Stimulated activated CD4-positive, alpha-beta T cell treated with anti-CD3 and anti-CD28 coated beads, Interleukin-12 subunit alpha, Interleukin-12 subunit beta, amount 100 ng/mL, for 24 hours (primary cell): ENCODE measurements around the gene LYL1.

ENCODE experiments used
- DNase-seq, 2 experiments: peaks; one replicate each; pipeline ENCODE4 v3.0.0-alpha.2; 2020; ENCODE audit warnings: low read depth in 2 of 2

The LYL1 gene

DNA sequence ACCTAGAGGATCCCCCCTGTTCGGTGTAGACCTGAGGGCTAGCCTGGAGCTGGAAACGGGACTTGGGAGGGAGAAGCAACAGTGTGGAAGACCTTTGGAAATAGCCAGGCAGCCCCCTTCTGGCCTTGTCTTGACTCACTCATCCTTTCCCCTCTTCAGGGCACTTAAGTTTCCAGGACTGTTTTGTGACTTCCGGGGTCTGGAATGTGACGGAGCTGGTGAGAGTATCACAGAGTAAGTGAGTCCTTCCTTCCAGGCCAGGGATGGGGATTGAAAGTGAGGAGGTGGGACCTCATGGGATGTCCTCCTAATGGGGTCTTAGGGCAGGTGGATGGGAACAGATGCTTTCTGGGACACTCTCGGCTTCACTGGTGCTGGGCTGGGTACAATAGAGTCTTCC lies 29.4 kb downstream of the LYL1 start:
- no peak for DNase-seq

DNA sequence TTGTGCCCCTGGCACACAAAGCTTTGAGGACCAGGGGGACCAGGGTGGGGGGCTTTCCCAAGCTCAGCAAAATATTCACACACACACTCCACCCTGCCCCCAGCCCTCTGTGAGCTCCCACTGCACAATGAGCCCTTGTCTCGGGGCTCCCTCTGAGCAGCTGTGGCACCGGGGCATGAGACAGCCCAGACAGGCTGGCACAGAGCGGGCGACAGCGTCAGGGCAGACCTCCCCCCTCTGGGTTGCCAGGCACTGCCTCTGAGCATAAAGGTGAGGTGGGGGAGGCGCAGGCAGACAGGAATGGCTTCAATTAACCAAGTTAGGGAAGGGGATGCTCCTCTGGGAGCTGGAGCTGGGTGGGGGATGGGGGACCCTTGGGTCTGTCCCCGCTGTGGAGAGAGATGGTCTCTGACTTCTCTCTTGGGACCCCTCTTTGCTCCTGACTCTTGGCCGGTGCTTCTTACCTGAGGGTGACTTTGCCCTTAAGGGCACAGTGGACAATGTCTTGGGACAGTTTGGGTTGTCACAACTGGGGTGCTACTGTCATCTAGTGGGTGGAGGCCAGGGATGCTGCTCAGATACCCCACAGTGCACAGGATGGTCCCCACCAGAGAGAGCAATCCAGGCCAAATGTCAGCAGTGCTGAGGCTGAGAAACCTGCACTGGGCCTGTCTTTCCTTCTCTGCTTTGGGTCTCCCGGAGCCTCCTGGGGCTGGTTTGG lies 30.3 kb downstream of the LYL1 start:
- no peak for DNase-seq

DNA sequence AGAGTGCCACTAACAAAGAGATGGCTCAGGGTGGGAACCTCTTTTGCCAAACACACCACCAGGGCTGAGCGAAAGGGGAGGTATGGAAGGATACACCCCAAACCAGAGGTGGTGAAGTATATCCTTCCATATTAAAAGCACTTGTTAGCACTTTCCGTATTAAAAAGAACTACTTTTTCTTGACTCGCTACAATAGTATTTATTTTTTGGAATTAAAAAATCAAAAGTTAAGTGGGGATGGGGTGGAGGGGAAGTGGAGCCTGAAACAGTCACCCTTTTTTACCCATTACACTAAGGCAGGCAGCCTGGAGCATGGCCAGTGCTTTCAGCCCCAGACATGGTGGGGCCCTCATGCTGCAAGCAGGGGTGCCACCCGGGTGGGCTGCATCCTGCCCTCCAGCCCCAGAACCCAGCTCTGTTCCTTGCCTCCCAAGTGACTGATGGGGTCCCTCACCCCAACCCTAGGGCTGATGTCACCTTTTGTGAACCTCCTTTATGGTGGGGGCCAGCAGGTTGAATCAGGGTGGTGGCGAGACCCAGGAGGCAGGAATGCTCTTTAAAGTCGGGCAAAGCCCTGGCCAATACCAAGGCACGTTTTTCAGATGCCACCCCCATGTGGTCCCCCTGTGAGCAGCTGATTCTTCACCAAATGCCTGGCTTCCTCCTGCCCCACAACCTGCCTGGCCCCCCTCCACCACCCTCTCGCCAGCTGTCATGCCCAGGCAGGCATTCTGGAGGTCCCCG lies 31.0 kb downstream of the LYL1 start:
- no peak for DNase-seq

DNA sequence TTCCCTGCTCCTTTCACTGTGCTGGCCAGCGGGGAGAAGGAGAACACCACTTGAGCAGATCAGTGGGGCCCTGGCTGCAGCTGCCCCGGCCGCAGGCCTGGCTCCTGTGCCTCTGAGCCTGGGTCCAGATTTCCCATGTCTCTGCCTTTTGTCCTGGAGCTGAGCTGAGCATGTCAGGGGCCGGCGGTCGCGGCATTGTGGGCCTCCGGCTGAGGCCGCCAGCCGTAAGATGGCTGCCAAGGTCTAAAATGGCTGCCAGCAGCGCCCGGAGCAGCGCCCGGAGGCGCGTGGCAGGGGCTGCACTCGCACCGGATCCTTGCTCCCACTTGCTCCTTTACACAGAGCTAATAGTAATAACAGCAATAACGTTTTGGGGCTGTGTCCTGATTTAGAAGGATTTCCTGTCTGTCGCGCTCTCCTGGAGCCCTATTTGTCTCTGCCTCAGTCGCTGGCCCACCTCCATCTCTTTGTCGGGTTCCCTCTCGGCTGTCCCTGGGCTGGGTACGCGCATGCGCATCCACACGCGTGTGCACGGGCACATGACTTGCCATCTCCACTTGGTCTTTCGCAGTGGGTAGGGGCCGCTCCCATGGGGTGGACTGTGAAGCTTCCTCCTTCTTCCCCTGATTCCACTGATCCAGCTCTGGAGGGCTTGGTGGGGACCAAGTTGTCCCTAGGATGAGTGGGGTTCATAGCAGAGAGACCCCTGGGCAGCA lies 32.1 kb downstream of the LYL1 start:
- no peak for DNase-seq

DNA sequence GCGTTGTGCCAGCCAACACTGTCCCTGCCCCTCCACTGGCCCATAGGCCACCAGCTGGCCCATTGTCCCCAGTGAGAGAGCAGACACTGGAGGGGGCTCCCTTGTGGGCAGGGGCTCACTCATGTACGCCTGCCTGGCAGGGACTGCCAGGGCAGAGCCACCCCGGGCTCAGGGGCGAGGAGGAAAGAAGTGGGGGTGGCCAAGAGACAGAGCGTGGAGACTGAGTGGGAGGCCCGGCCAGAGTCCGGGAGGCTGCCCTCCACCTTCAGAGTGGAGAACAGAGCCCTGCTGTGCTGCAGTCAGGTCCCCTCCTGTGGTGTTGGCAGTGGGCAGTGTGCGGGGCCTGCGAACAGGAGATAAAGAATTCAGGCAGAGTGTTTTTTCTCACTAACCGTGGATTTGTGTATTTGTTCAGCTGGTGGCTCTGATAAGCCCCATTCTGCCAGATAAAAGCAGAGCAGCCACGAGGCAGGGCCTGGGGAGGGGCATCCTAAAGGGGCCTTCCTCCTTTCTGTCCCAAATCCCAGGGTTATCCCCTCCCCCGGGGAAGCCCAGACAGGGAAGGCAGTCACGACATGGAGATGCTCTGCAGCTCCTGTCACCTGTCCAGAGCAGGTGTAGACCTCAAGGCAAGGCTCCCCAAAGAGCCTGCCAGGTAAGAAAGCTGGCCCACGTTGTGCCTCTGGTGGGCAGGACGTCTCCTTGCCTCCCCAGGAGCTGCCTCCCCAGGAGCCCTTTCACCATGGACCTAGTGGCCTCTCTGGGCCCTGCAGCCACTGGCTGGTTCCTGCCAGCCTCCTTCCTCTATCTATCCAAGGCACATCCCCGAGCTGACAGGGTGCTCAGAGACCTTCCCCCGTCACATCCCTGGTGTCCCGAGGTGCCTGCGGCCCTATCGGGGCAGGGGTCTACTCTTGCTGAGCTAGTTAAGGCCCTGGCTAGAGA lies 33.0 kb downstream of the LYL1 start:
- no peak for DNase-seq

DNA sequence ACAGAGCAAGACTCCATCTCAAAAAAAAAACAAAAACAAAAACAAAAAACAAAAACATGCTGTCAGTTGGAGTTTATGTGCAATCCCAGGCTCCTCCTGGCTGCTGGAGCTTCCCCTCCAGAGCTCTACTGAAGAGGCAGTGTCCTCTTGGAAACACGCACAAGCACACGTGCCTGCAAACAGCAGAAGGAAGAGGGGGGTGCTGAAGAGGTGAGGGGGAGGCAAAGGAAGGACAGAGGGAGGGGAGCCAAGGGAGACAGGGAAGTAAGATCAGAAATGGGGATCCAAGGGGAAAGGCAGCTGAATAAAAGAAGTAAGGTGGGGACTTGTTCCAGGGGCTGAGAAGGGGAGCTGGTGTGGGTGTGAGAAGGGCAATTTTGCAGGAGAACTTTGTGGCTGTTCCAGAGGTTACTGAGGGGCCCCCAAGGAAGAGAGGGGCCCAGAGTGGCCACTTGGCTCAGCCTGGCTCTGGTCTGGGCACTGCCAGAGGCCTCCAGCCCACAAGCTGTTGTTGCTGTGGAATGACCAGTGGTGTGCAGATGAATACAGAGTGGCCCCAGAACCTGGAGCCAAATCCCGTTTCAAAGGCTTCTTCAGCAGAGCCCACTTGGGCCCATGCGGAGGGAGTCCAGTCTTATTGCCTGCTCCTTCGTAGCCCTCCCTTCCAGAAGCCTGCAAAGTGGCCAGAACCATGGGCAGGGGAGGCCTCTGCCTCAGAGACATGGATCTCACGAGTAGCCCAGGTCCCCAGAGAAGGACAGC lies 34.4 kb downstream of the LYL1 start:
- DNase-seq, result no peak

DNA sequence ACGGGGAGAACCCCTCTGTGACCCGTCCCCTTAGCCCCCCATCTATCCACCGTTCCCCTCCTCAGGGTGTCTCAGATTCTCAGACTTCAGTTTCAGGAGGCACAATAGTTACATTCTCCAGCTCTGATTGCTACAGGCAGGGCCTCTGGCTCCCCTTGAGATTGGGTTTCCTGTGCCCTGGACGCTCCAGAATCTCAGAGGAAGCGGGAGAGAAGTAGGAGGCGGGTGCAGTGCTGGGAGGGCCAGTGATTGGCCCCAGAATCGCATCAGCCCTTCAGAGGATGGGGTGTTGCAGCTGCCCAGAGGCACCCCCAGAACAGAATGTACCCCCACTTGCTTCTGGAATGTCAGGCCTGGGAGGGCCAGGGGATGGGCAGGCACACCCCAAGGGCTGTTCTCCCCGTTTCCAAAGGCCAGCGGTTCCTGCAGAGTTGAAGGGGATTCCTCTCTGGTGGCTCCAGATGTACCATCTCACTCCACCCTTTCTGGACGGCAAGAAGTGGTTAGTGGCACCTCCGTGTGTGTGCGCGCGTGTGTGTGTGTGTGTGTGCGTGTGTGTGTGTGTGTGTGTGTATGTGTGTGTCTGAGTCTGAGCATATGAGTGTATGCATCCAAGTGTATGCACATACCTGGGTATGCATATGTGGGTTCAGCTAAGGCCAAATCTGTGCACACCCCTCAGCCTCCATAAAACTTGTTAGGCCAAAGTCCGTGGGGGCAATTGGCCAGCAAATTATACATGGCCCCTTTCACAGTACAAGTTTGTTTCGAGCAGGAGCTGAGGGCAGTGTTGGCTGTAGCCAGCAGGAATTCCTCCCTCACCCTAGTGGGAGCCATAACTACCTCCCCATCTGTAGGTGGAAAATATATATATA lies 35.5 kb downstream of the LYL1 start:
- no peak for DNase-seq

DNA sequence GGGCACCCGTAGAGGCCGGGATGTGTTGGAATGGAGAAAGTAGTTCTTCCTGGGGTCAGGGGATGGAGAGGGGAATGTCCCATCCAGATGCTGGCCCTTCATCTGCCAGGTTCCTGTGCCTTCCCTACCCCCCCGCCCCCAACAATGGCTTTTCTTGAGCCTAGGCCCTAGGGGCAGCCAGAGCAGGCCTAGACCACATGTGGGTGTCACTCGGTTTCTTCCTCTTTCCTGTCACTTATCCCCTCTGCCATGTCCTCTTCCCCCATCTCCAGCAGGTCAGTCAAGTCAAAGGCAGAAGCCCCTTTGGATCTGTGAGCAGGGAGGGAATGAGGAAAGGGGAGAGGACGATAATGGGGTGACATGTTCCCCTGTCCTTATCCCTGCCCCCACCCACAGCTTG lies 36.4 kb downstream of the LYL1 start:
- no peak for DNase-seq

DNA sequence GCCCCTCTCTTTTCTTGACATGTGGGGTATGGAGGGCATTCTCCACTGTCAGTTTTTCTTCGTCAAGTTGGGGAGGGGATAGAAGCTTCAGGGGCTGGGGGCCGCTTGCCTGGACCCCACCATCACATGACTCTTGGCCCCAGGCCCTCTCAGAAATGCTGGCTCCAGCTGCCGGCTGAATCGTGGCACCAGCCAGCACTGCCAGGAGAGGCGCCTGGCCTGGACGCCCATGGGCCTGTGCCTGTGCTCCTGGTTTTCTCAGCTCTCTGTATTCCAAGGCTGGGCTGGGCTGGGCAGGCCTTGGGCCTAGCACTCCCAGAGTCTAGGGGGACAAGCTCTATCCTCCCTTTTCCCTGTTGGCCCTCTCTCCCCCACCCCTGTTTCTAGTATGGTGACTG lies 38.6 kb downstream of the LYL1 start:
- DNase-seq, result no peak

DNA sequence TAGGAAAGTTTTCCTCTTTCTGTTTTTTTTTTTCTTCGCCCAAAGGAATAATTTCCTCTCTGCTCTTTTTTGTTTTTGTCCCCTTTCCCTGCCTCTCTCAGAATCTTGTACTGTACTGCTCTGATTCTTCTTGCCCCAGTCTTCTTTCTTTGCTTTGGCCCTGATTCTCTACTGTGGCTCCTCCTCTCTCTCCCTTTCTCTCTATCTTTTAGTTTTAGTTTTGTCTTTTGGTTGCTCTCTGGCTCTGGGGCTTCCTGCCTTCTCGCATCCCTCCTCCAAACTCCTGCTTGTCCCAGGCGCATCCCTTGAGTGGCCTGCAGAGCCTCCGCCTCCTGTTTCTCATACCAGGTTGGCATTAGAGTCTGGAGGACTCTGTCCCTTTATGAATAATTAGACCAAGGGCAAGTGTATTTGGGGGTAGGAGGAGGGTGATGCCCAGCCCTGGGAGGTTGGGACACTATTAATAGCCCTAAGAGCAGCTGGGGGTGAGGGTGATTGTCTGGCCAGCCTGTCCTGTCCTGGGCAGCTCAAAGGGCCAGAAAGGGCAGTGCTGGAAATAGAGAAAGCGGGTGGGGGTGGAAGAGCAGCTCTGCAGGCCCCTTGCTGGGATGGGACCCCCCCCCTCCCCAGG lies 39.1 kb downstream of the LYL1 start:
- no peak for DNase-seq

DNA sequence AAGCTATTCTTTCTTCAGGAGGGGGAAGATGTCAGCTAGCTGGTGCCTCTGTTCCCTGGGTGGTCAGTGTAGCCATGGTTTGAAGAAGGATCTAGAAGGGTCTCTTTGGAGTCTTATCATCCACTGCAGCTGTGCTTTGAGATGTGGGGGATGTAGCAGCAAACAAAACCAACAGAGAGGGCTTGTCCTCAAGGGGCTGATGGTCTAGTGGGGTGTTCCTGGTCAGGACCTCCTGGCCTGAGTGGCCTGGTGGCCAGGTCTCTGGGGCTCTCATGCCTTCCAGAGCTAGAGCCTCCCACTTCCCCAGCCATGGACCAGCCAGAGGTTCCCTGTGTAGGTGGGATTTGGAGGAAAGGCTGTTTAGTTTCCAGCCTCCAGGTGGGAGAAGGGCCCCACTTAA lies 40.3 kb downstream of the LYL1 start:
- DNase-seq, result no peak

DNA sequence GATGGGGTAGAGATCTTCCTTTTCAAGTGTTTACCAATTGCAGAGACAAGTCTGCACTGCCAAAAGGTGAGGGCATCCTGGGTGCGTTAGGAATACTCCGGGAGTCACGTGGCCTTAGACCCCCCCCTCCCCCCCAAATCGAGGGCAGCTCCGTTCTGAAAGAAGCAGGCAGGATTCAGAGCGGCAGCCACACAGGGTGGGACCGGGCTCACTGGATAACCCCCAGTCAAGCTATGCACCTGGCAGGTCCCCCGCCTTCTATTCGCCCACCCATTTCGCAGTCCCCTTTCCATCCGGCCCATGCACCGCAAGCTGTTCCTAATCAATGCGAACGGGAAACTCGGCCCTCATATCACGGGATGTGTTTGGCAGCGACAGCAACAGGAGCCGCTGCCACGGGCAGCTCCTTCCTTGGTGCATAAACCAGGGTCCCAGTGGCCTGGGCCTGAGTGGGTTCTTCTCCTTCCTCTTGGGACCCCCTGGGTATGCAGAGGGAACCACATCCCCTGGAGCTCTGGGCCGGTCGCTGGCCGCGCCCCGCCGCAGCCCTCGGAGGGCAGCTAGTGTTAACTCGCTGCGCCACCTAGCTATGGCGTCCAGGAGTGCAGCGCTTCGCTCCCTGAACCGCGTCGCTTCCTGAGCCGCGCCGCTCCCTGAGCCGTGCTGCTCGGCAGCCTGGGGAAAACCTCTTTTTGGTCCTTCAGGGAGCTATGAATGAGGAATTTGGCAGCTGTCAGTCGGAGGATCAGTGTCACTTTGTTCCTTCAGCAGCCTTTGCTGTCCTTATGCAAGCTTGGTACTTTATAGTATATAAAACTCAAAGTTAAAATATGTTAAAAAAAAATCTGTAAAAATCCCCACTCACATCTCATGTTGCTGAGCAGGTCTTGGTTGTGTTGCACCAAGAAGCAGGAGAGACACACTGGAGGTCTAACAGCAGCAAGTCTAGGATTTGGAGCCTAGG lies 41.4 kb downstream of the LYL1 start:
- DNase-seq, result peak; percentile 48 to 80

DNA sequence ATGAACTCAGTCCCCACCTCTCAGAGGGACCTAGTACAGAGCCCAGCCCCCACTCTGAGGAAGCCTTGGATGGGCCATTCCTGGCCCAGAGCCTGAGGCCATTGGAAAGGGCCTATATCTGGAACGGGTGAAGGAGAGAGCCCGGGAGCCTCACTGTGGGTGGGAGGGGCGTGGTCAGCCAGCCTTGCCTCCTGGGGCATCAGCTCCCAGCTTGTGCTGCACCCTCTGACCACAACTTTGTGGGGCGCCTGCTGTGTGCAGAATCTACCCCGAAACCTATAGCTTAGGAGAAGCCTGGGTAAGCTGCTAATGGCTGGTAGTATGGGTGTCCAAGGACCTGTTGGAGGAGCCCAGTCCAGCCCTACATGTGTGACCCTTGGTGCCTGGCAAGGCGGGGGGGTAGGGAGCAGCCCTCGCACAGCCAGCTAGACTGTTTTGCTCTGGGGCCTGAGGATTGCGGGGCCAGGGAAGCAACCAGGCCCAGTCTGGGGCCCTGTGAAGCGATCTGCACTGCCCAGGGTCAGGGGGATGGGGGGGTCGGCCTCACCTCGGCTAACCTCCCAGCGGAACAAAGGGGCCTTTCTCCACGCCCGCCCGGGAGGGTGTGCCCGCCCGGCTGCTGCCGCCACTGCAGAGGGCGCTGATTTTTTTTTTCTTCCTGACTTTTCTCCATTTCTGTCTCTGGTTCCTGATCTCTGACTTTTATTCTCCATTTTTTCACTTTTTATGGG lies 42.3 kb downstream of the LYL1 start:
- DNase-seq, result no peak

DNA sequence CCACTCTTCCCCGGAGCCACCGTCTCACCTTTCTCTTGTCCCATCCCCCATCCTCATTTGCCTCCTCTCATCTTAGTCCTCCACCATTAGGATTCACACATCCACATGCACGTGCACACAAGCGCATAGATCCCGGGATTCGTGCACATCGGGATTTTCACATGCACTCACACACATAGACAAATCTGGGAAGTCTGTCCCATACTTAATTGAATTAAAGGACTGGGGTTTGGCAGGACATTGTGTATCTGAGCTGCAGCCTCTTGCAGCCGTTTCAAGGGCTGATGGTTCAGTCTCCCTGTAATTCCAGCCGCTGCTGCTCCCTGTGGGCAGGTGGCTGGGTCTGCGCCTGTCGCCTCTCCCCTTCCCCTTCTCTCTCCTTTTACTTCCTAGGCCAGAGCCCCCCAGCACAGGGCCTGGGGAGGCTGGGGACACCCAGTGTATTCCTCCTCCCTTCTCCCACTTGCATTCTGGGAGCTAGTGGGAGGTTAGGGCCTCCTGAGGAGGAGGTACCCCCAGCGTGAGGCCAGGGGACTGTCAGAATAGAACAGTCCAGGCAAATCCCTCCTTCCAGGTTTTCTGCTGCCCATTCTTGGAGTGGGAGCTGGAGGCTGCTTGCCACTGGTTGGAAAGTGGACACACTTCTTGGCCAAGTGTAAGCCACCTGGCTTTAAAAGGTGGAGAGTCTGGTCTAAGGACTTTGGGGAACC lies 43.6 kb downstream of the LYL1 start:
- DNase-seq, result no peak

DNA sequence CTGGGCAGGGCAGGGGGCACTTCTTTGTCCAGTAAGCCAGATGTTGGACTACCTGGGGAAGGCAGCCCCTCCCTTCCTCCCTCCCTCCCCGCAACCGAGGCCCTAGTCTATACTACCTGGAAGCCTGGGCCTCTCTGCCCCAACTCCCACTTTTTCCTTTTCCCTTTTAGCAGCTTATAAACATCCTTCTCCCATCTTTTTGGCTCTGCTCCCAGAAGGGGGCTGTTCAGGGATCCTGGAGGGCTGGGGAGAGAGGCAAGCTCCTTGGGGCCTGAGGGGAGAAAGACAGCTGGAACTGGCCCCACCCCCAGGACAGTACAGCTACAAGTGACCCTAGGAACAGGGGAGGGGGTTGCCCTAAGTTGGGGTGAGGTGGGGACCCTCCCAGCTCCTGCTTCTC lies 44.9 kb downstream of the LYL1 start:
- no peak for DNase-seq

DNA sequence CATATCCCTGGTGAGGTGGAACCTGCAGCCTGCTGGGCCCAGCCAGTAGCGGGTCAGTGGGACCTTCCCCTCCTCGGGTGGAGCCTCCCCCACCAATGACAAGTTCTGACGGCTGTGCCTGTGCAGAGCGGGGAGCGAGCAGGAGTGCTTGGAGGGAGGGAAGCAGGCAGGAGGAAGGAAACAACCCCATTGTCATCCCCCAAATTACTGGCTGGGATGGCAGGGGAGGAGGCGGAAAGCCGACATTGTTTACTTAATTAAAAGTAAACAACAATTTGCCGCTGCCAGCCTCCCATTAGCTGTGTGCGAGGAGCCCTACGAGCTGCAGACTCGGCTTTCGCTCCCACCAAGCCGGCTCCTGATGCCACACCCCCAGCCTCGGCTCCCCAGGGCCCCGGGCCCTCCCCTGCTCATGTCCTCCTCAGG lies 45.5 kb downstream of the LYL1 start:
- no peak for DNase-seq

DNA sequence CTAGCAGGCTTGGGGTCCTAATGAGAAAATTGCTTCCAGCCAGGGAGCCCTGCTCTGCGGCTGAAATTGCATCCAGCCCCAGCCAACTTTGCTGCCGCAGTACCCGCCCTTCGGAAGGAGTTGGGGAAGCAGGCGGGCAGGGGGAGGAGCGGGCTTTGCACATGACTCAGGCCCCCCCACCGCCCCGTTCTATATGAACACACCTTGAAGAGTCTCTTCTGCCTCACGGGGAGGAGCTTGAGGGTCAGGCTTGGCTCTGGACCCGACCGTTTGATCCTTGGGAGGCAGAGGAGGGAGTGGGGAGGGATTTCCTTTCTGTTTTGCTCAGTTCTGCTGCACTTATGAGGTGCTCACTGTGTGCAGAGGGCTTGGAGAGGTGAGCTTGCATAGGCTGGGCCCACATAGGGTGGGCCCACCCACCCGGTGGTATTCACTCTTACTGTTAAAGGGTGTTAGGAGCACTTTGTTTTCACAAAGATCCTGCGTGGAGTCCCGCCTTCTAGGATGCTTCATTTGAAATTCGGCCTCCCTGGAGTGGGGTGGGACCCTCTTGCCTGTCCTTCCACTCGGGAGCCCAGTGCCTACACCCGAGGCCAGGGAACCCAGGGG lies 46.5 kb downstream of the LYL1 start:
- no peak for DNase-seq
